KMS-11 (cell line): ENCODE results near the gene NPR1.
A peak's percentile ranks its signal among the peaks of the same experiment; 100 is the strongest.
"Not testable (repeated sequence)": the region's sequence is repeated elsewhere in the genome, so short reads cannot be mapped to it uniquely, and the experiment has no call there.

Experiments
- H2AFZ ChIP-seq: fragments of 200-600 bp; sonication (generic); 2 replicates; pipeline ENCODE4 v1.6.1; 2016; ENCODE audit warnings: antibody characterized with exemption, mixed run types, low read depth
- H3K27ac ChIP-seq: fragments of 200-600 bp; sonication (generic); 2 replicates; pipeline ENCODE4 v1.6.1; 2016; ENCODE audit warnings: mild to moderate bottlenecking, mixed run types
- H3K27me3 ChIP-seq: fragments of 200-600 bp; sonication (generic); 2 replicates; pipeline ENCODE4 v1.6.1; 2017; ENCODE audit warnings: mild to moderate bottlenecking, low read depth, mixed run types, moderate library complexity; ENCODE audit not compliant: insufficient read depth
- H3K36me3 ChIP-seq: fragments of 200-600 bp; sonication (generic); 2 replicates; pipeline ENCODE4 v1.6.1; 2017; ENCODE audit warnings: mild to moderate bottlenecking, mixed run types; ENCODE audit not compliant: insufficient read depth
- H3K4me1 ChIP-seq: fragments of 200-600 bp; sonication (generic); 2 replicates; pipeline ENCODE4 v1.6.1; 2016; ENCODE audit warnings: mild to moderate bottlenecking, low read depth, mixed run types; ENCODE audit not compliant: poor library complexity, severe bottlenecking
- H3K4me2 ChIP-seq: fragments of 200-600 bp; sonication (generic); 2 replicates; pipeline ENCODE4 v1.7.0; 2016; ENCODE audit warnings: mild to moderate bottlenecking, mixed run types
- H3K4me3 ChIP-seq: fragments of 200-600 bp; sonication (generic); IDR thresholded peaks from 2 replicates; pipeline ENCODE4 v1.6.1; 2017; ENCODE audit warnings: low read depth, low read length, mixed read lengths; ENCODE audit not compliant: insufficient read depth
- H3K79me2 ChIP-seq: fragments of 200-600 bp; sonication (generic); 2 replicates; pipeline ENCODE4 v1.6.1; 2016; ENCODE audit warnings: low read depth, mixed run types; ENCODE audit not compliant: insufficient read depth
- H3K9ac ChIP-seq: fragments of 200-600 bp; sonication (generic); 2 replicates; pipeline ENCODE4 v1.6.1; 2016; ENCODE audit warnings: mild to moderate bottlenecking, mixed run types
- H4K20me1 ChIP-seq: fragments of 200-600 bp; sonication (generic); 2 replicates; pipeline ENCODE4 v1.6.1; 2016; ENCODE audit warnings: mild to moderate bottlenecking, mixed run types; ENCODE audit not compliant: insufficient read depth
- CTCF ChIP-seq: fragments of 200-600 bp; sonication (generic); conservative IDR thresholded peaks from 2 replicates; pipeline ENCODE4 v1.6.1; 2017; ENCODE audit warnings: low read depth, mild to moderate bottlenecking, antibody characterized with exemption, low read length, moderate library complexity, mixed read lengths

NPR1 gene

GRCh38 chr1:153670257-153670858 lies 8.1 kb upstream of the NPR1 start:
- Histone ChIP-seq H2AFZ (peak overlapping the region; percentile 38), H3K4me3 (peak overlapping the region; percentile 99), H3K27ac (peak overlapping the region; percentile 57), H3K4me1 (peaks cover 47% of the 10 kb centered on the region), H3K27me3 (no peaks in the 10 kb centered on the region), H3K36me3 (peaks cover 43% of the 10 kb centered on the region), H4K20me1 (no peaks in the 10 kb centered on the region), H3K9ac (peak overlapping the region; percentile 81), H3K4me2 (peak overlapping the region; percentile 79), H3K79me2 (peaks cover 48% of the 10 kb centered on the region)
- no peak for TF ChIP-seq CTCF

- H3K4me1 ChIP-seq = peaks cover 41% of the 10 kb centered on the region
- H3K9ac ChIP-seq = peak within 1 kb of the TSS; percentile 81
- H3K36me3 ChIP-seq = peaks cover 37% of the 10 kb centered on the region
- peak within 1 kb of the TSS; percentile 99 for H3K4me3 ChIP-seq
- peak; percentile 85 for TF ChIP-seq CTCF
- no peaks in the 10 kb centered on the region for H3K27me3 ChIP-seq
- peak within 1 kb of the TSS; percentile 83 for H3K27ac ChIP-seq
- peak within 1 kb of the TSS; percentile 79 for H3K4me2 ChIP-seq
- H2AFZ ChIP-seq = peak within 1 kb of the TSS; percentile 97
- H3K79me2 ChIP-seq = peaks cover 48% of the 10 kb centered on the region
- H4K20me1 ChIP-seq = no peaks in the 10 kb centered on the region
Measured at GRCh38 chr1:153670859-153671627, 7.4 kb upstream of the NPR1 start, which contains the start of gene ILF2. Gene ILF2, minus strand, starts transcription at chr1:153670993. Its CDS starts 71 bp downstream, at chr1:153670922.

GRCh38 chr1:153671628-153672353 lies 6.7 kb upstream of the NPR1 start:
- TF ChIP-seq CTCF = 0 out of 2 replicates have a peak, but pooled peaks have one; percentile 29
- Histone ChIP-seq H3K79me2 (peaks cover 40% of the 10 kb centered on the region), H3K9ac (peak overlapping the region; percentile 77), H2AFZ (peak overlapping the region; percentile 97), H3K4me2 (peak overlapping the region; percentile 53), H3K36me3 (peaks cover 30% of the 10 kb centered on the region), H3K4me3 (peak overlapping the region; percentile 97), H3K27ac (peak overlapping the region; percentile 83), H3K4me1 (peaks cover 34% of the 10 kb centered on the region)
- H4K20me1 ChIP-seq, H3K27me3 ChIP-seq: not testable (repeated sequence)

- no peak for TF ChIP-seq CTCF
- H3K27me3 ChIP-seq = peaks cover 8% of the 10 kb centered on the region
- H3K9ac ChIP-seq = no peak overlapping the region
- H3K36me3 ChIP-seq = peaks cover 13% of the 10 kb centered on the region; the same call in 1 of the 2 replicates
- peaks cover 23% of the 10 kb centered on the region for H3K79me2 ChIP-seq
- H3K27ac ChIP-seq = no peak overlapping the region
- no peak overlapping the region for H2AFZ ChIP-seq
- H3K4me3 ChIP-seq = no peak overlapping the region
- H3K4me2 ChIP-seq = no peak overlapping the region; the same call in 1 of the 2 replicates
- H3K4me1 ChIP-seq = peaks cover 33% of the 10 kb centered on the region
- H4K20me1 ChIP-seq = no peaks in the 10 kb centered on the region
Measured at GRCh38 chr1:153673511-153673910, 5.0 kb upstream of the NPR1 start.
